Lung (tissue), 12 donors: Measurements from ENCODE around the gene MAP3K19. TPM values are rescaled to one million over a fixed set of nuclear protein-coding genes. Genes with fewer than 3 reads are reported as not detected.
"Not testable (repeated sequence)": the region's sequence is repeated elsewhere in the genome, so short reads cannot be mapped to it uniquely, and the experiment has no call there.

Source experiments
- ATAC-seq: fragments of 200-7000 bp; cut with Tn5 transposase; one replicate; pipeline ENCODE4 v1.9.1; 2020; ENCODE audit warnings: moderate number of reproducible peaks; ENCODE audit not compliant: insufficient read depth, low FRiP score
- DNase-seq, 3 donors: peaks; one replicate each; pipeline ENCODE4 v3.0.0-alpha.2; 2013 to 2017
- H3K27ac ChIP-seq, 2 donors: one replicate each; pipeline ENCODE4 v1.5.1; 2013; ENCODE audit warnings: mild to moderate bottlenecking in 2 of 2, moderate library complexity in 2 of 2, control low read depth in 1 of 2, inconsistent platforms in 1 of 2, low read depth in 1 of 2, low read length in 1 of 2
- H3K27me3 ChIP-seq, 3 donors: one replicate each; pipeline ENCODE4 v1.5.1; 2013; ENCODE audit warnings: low read length in 2 of 3; ENCODE audit not compliant: control insufficient read depth in 3 of 3, insufficient read depth in 3 of 3
- H3K36me3 ChIP-seq, 4 donors: one replicate each; pipeline ENCODE4 v1.5.1; 2013; ENCODE audit warnings: low read length in 4 of 4, mild to moderate bottlenecking in 1 of 4, moderate library complexity in 1 of 4; ENCODE audit not compliant: control insufficient read depth in 4 of 4, insufficient read depth in 4 of 4
- H3K4me1 ChIP-seq, 5 donors: one replicate each; pipeline ENCODE4 v1.5.1; 2013; ENCODE audit warnings: low read length in 5 of 5, mild to moderate bottlenecking in 2 of 5, moderate library complexity in 1 of 5; ENCODE audit not compliant: control insufficient read depth in 5 of 5, insufficient read depth in 5 of 5
- H3K4me3 ChIP-seq: one replicate; pipeline ENCODE4 v1.5.1; 2013; ENCODE audit warnings: mild to moderate bottlenecking, control low read depth, moderate library complexity
- H3K9ac ChIP-seq, 2 donors: one replicate each; pipeline ENCODE4 v1.5.1; 2013; ENCODE audit warnings: low read length in 2 of 2, control low read depth in 1 of 2; ENCODE audit not compliant: insufficient read depth in 1 of 2
- H3K9me3 ChIP-seq, 4 donors: one replicate each; pipeline ENCODE4 v1.5.1; 2013; ENCODE audit warnings: low read length in 3 of 4, mild to moderate bottlenecking in 1 of 4, moderate library complexity in 1 of 4; ENCODE audit not compliant: control insufficient read depth in 4 of 4, insufficient read depth in 3 of 4
- WGBS, 2 donors: extraction: QIAGEN DNeasy Blood & Tissue Kit; methylation state at CpG; one replicate each; pipeline ENCODE4 v1.1.7; 2013; 5-methylcytosine and 5-hydroxymethylcytosine counted together
- polyA plus RNA-seq, 2 donors: library from polyadenylated mRNA; stranded (reverse); fragments of 200-250 nt; gene quantifications; one replicate each; pipeline ENCODE4 v1.2.1, GENCODE V29; 2013
- total RNA-seq, 2 donors: library from RNA; depleted of rRNA in 1 of 2; stranded (reverse); fragments of >200 nt in 1 of 2; gene quantifications; one replicate each; pipeline ENCODE4 v1.2.1, GENCODE V29; 2014 to 2021
- TF ChIP-seq, protein P1 (sequence below): IDR thresholded peaks from 2 replicates; pipeline ENCODE4 v1.5.1; 2012; ENCODE audit warnings: mild to moderate bottlenecking; ENCODE audit errors: control extremely low read depth, extremely low read depth
- donor health status: control.
- donor health status: control.
- donor health status: Bipolar disorder and iron deficiency.
- donor health status: healthy.
- donor health status: DM: yes; HTN: yes; CAD: no.

Gene MAP3K19
- total and polyA plus RNA-seq, 4 donors: 1.9 to 21.1 (median 6.9) TPM

DNA sequence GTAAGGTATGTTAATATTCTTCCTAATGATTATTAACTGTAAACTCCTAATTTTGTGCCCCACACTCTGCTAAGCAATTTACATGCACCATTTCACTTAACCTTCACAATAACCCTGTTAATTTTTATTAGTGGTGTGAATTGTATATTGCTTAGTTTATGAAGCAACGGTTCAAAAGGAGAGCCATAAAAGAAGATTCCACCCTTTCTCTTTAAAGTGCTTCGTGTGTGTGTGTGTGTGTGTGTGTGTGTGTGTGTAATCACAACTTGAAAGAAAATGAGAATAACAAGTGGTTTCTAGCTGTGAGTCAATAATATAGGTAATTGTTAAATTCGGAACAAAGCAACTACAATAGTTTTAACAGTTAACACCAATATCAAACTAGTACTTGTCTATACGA lies 68.0 kb downstream of the MAP3K19 start:
- Histone ChIP-seq H3K27ac (no peak overlapping the region), H3K4me1 (no peaks in the 10 kb centered on the region), H3K4me3 (no peak overlapping the region), H3K9me3 (peaks cover 0 to 4% (median 0%) of the 10 kb centered on the region in 4 donors), H3K27me3 (peaks cover 0 to 2% (median 0%) of the 10 kb centered on the region in 3 donors), H3K36me3 (no peaks in the 10 kb centered on the region), H3K9ac (no peak overlapping the region)
- ATAC-seq (no peak), DNase-seq (no peak)
- 83 to 85% methylated on average over 4 of the region's 4 CpGs for WGBS, 2 donors
- TF ChIP-seq, protein P1, sequence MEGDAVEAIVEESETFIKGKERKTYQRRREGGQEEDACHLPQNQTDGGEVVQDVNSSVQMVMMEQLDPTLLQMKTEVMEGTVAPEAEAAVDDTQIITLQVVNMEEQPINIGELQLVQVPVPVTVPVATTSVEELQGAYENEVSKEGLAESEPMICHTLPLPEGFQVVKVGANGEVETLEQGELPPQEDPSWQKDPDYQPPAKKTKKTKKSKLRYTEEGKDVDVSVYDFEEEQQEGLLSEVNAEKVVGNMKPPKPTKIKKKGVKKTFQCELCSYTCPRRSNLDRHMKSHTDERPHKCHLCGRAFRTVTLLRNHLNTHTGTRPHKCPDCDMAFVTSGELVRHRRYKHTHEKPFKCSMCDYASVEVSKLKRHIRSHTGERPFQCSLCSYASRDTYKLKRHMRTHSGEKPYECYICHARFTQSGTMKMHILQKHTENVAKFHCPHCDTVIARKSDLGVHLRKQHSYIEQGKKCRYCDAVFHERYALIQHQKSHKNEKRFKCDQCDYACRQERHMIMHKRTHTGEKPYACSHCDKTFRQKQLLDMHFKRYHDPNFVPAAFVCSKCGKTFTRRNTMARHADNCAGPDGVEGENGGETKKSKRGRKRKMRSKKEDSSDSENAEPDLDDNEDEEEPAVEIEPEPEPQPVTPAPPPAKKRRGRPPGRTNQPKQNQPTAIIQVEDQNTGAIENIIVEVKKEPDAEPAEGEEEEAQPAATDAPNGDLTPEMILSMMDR: no peak

- not testable (repeated sequence) for H3K27me3 ChIP-seq, H3K9me3 ChIP-seq, ATAC-seq, H3K36me3 ChIP-seq, H3K27ac ChIP-seq, DNase-seq, H3K4me1 ChIP-seq, H3K9ac ChIP-seq, H3K4me3 ChIP-seq
- 90% methylated on average over 4 to 5 of the region's 5 CpGs for WGBS, 2 donors
Measured at GRCh38 chr2:134977104-134977503, 70.1 kb downstream of the MAP3K19 start.

DNA sequence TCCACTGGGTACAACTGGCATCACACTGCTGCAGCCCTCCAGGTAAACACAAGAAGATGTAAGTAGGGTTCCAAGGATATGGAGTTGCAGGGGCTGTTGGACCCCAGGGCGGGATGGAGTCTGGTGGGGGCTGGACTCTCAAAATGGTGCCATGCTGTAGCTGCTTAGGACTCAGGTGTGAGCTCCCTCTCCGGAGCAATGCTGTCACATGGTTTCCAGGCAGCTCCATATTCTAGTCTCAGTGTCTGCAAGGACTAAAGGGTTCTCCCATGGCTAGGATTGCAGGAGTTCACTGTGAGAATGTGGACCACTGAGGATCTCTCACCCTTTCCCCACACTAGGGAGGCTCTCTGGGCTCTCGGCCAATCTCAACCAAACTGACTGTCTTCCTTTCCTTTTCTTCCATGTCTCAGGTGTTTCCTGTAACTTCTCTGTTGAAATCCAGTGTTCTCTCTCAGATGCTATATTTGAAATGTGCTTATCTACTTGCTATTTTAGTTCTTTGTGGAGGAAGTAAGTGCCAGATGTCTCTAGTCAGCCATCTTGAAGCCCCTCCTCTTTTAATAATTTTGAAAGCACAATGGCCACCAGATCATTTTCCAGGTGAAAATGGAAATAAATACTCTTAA lies 71.1 kb downstream of the MAP3K19 start:
- no peak overlapping the region for H3K27ac ChIP-seq
- WGBS, 2 donors: 50 to 57% methylated on average over 3 of the region's 3 CpGs
- no peak overlapping the region for H3K4me3 ChIP-seq

DNA sequence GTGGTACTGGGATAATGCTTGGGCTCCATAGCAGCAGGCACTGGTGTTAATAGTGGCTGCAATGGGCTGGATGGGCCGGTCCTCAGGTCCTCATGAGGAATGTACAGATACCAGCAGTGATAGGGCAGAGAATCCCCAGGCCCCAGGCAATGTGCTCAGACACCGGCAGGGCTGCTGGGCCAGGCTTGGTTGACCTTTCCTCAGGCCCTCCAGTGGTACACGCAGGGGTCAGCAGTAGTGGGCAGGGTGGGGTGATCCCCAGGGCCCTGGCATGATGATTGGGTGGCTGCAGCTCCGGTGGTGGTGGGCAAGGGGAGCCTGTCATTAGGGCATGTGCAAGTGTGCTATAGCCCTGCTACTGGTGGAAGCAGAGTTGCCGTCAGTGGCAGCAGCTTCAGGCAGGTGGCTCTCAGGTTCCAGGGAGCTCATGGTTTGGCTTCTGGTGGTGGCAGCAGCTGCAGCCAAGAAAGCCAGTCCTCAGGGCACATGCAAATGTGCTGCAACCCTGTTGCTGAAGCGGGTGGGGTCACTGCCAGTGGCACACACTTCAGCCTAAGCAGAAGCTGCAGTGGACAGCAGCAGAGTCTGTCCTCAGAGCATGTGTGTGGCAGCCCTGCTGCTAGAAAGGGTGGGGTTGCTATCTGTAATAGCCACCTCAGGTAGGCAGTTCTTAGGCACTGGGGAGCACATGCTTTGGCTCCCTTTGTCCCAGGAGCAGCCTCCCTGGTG lies 71.8 kb downstream of the MAP3K19 start:
- no peak for ATAC-seq
- no peak for DNase-seq
- Histone ChIP-seq H3K9ac (no peak overlapping the region), H3K4me1 (no peaks in the 10 kb centered on the region), H3K27me3 (no peaks in the 10 kb centered on the region), H3K9me3 (peaks cover 0 to 7% (median 2%) of the 10 kb centered on the region in 4 donors), H3K36me3 (no peaks in the 10 kb centered on the region), H3K4me3 (no peak overlapping the region), H3K27ac (no peak overlapping the region)
- TF ChIP-seq, protein P1: no peak
- 92 to 93% methylated on average over 6 of the region's 6 CpGs for WGBS, 2 donors

More for the DNA sequence above, 71.1 kb downstream of the MAP3K19 start:
- Histone ChIP-seq H3K36me3 (no peaks in the 10 kb centered on the region), H3K4me1 (no peaks in the 10 kb centered on the region), H3K9me3 (peaks cover 0 to 7% (median 2%) of the 10 kb centered on the region in 4 donors), H3K27me3 (no peaks in the 10 kb centered on the region), H3K9ac (no peak overlapping the region)
- DNase-seq (peak in 2 of 3 donors; percentile 19 to 28), ATAC-seq (no peak)
- TF ChIP-seq, protein P1: no peak
